Tibial nerve (tissue), 4 donors: ENCODE measurements around the gene PTK7.

Experiments used
- EP300 ChIP-seq, 2 donors: sonication (generic); formaldehyde crosslinking; IDR thresholded peaks; one replicate each; pipeline ENCODE4 v1.6.1; 2017; ENCODE audit warnings: antibody characterized with exemption in 2 of 2, mild to moderate bottlenecking in 1 of 2
- POLR2A ChIP-seq, 2 donors: fragments of 450-650 bp; IDR thresholded peaks; one replicate each; pipeline ENCODE4 v1.6.1; 2017; ENCODE audit warnings: antibody characterized with exemption in 2 of 2, mild to moderate bottlenecking in 2 of 2, moderate library complexity in 2 of 2
- TF ChIP-seq, protein P1 (sequence below), 5 experiments: fragments of 200-600 bp in 3 of 5; fragments of 450-650 bp in 2 of 5; sonication (generic) in 3 of 5; IDR thresholded peaks; one replicate each; pipeline ENCODE4 v1.5.1; 2016 to 2019; ENCODE audit warnings: antibody characterized with exemption in 5 of 5, mild to moderate bottlenecking in 3 of 5, moderate library complexity in 2 of 5

- TF ChIP-seq, protein P1, sequence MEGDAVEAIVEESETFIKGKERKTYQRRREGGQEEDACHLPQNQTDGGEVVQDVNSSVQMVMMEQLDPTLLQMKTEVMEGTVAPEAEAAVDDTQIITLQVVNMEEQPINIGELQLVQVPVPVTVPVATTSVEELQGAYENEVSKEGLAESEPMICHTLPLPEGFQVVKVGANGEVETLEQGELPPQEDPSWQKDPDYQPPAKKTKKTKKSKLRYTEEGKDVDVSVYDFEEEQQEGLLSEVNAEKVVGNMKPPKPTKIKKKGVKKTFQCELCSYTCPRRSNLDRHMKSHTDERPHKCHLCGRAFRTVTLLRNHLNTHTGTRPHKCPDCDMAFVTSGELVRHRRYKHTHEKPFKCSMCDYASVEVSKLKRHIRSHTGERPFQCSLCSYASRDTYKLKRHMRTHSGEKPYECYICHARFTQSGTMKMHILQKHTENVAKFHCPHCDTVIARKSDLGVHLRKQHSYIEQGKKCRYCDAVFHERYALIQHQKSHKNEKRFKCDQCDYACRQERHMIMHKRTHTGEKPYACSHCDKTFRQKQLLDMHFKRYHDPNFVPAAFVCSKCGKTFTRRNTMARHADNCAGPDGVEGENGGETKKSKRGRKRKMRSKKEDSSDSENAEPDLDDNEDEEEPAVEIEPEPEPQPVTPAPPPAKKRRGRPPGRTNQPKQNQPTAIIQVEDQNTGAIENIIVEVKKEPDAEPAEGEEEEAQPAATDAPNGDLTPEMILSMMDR (IDR thresholded peaks at IDR 0.05), result peak in 2 of 5 experiments; percentile 25 to 26
- no peak for TF ChIP-seq POLR2A (IDR thresholded peaks at IDR 0.05)
- TF ChIP-seq EP300 (IDR thresholded peaks at IDR 0.05), result no peak
Measured at GRCh38 chr6:43070028-43070632, 6.0 kb upstream of the PTK7 start.
